Measurements from ENCODE around the gene CDH24. TPM values are rescaled to one million over a fixed set of nuclear protein-coding genes. Genes with fewer than 3 reads are reported as not detected.
A peak's percentile ranks its signal among the peaks of the same experiment; 100 is the strongest.

Gene CDH24
- total and polyA plus RNA-seq, 2 of the 13 experiments (the other 11 are each of a cell fraction or from before 2014, with no cell fraction given): 0.69 to 0.99 TPM

- TF ChIP-seq ZHX2 (IDR thresholded peaks at IDR 0.05; ENCODE audit: low read depth) (peak; percentile 80; the same call in 1 of the 2 replicates), ZHX2 (CRISPR knock-in tag; IDR thresholded peaks at IDR 0.05; ENCODE audit: borderline replicate concordance) (no peak), AGO2 (optimal IDR thresholded peaks at IDR 0.05; ENCODE audit: low read depth, low read length) (peak; percentile 95), SATB2 (CRISPR knock-in tag; IDR thresholded peaks at IDR 0.05) (no peak), HCFC1 (IDR thresholded peaks at IDR 0.05; ENCODE audit: low read depth, low read length) (0 out of 2 replicates have a peak, but pooled peaks have one; percentile 17), ZNF101 (CRISPR knock-in tag; IDR thresholded peaks at IDR 0.05; ENCODE audit: borderline replicate concordance, low read depth) (no peak; the same call in 1 of the 2 replicates), ATF5 (CRISPR knock-in tag; IDR thresholded peaks at IDR 0.05; ENCODE audit: low read depth) (no peak), ZNF180 (CRISPR knock-in tag; IDR thresholded peaks at IDR 0.05; ENCODE audit: borderline replicate concordance, low read depth) (no peak), ZNF776 (CRISPR knock-in tag; IDR thresholded peaks at IDR 0.05) (peak; percentile 60; the same call in 1 of the 2 replicates), DNMT3B (CRISPR knock-in tag; conservative IDR thresholded peaks at IDR 0.05) (no peak; the same call in 1 of the 2 replicates), PLSCR1 (CRISPR knock-in tag; IDR thresholded peaks at IDR 0.05; ENCODE audit: borderline replicate concordance) (no peak), NFATC3 (CRISPR knock-in tag; IDR thresholded peaks at IDR 0.05) (0 out of 2 replicates have a peak, but pooled peaks have one; percentile 57), ZNF17 (CRISPR knock-in tag; IDR thresholded peaks at IDR 0.05) (no peak), ZGPAT (CRISPR knock-in tag; IDR thresholded peaks at IDR 0.05) (peak; percentile 91), ZC3H4 (CRISPR knock-in tag; IDR thresholded peaks at IDR 0.05; ENCODE audit: borderline replicate concordance) (peak; percentile 88; the same call in 1 of the 2 replicates), MAFK (conservative IDR thresholded peaks at IDR 0.05 in 1 of 2, IDR thresholded peaks at IDR 0.05 in 1 of 2; ENCODE audit: low read length in 2 of 2) (0 out of 4 replicates have a peak, but pooled peaks have one; percentile 24 to 42), YEATS4 (CRISPR knock-in tag; IDR thresholded peaks at IDR 0.05; ENCODE audit: borderline replicate concordance) (peak; percentile 81), HNF4A (CRISPR knock-in tag; IDR thresholded peaks at IDR 0.05) (0 out of 2 replicates have a peak, but pooled peaks have one; percentile 23), SMARCC2 (IDR thresholded peaks at IDR 0.05) (no peak), ZNF737 (CRISPR knock-in tag; IDR thresholded peaks at IDR 0.05; ENCODE audit: borderline replicate concordance) (no peak)
Observed at GRCh38 chr14:23071244-23071920, 14.1 kb upstream of the CDH24 start (continued).
